Smooth muscle cell (in vitro differentiated cells): Measurements from ENCODE around the gene FUZ. TPM values are rescaled to one million over a fixed set of nuclear protein-coding genes. Genes with fewer than 3 reads are reported as not detected.

ENCODE experiments used
- DNase-seq: peaks from one replicate; lab custom pipeline; 2025; ENCODE audit not compliant: unreplicated experiment; lab: John Stamatoyannopoulos, UW
- H2AFZ ChIP-seq: fragments of 200-600 bp; sonication (generic); 2 replicates; pipeline ENCODE4 v1.6.0; 2016; ENCODE audit warnings: antibody characterized with exemption, low read depth, mild to moderate bottlenecking
- H3F3A ChIP-seq: fragments of 200-600 bp; sonication (generic); 2 replicates; pipeline ENCODE4 v1.6.0; 2017; ENCODE audit warnings: antibody characterized with exemption, low read depth
- H3K27ac ChIP-seq: fragments of 200-600 bp; sonication (generic); 2 replicates; pipeline ENCODE4 v1.5.1; 2016; ENCODE audit warnings: low read depth, mild to moderate bottlenecking
- H3K27me3 ChIP-seq: fragments of 200-600 bp; sonication (generic); 2 replicates; pipeline ENCODE4 v1.6.1; 2016; ENCODE audit warnings: low read depth, mild to moderate bottlenecking
- H3K36me3 ChIP-seq: fragments of 200-600 bp; sonication (generic); 2 replicates; pipeline ENCODE4 v1.5.1; 2016; ENCODE audit warnings: low read depth
- H3K4me1 ChIP-seq: fragments of 200-600 bp; sonication (generic); 2 replicates; pipeline ENCODE4 v1.5.1; 2016; ENCODE audit warnings: low read depth
- H3K4me2 ChIP-seq: fragments of 200-600 bp; sonication (generic); 2 replicates; pipeline ENCODE4 v1.6.0; 2016; ENCODE audit warnings: mild to moderate bottlenecking
- H3K4me3 ChIP-seq: fragments of 200-600 bp; sonication (generic); 2 replicates; pipeline ENCODE4 v1.5.1; 2016; ENCODE audit warnings: mild to moderate bottlenecking
- H3K79me2 ChIP-seq: fragments of 200-600 bp; sonication (generic); 2 replicates; pipeline ENCODE4 v1.6.0; 2016; ENCODE audit warnings: low read depth, mild to moderate bottlenecking
- H3K9ac ChIP-seq: fragments of 200-600 bp; sonication (generic); 2 replicates; pipeline ENCODE4 v1.6.0; 2016; ENCODE audit warnings: low read depth
- H3K9me3 ChIP-seq: fragments of 200-600 bp; sonication (generic); replicated peaks from 2 replicates; pipeline ENCODE4 v1.5.1; 2016; ENCODE audit warnings: low read depth
- H4K20me1 ChIP-seq: fragments of 200-600 bp; sonication (generic); 2 replicates; pipeline ENCODE4 v1.6.0; 2016; ENCODE audit warnings: low read depth
- CTCF ChIP-seq: fragments of 200-600 bp; sonication (generic); IDR thresholded peaks from 2 replicates; pipeline ENCODE4 v1.5.1; 2017; ENCODE audit warnings: borderline replicate concordance, mild to moderate bottlenecking, antibody characterized with exemption; ENCODE audit not compliant: insufficient read depth, poor library complexity, severe bottlenecking
- WGBS: methylation state at CpG from one replicate; pipeline ENCODE4 v1.1.7; 2016; ENCODE audit warnings: low lambda C conversion rate; 5-methylcytosine and 5-hydroxymethylcytosine counted together
- polyA plus RNA-seq: library from polyadenylated mRNA; unstranded; fragments of >200 nt; fragmentation: Nextera tagmentation; extraction: Ambion mirVana; gene quantifications from 2 replicates; pipeline ENCODE4 v1.2.1, GENCODE V29; 2016
- total RNA-seq: library from RNA; depleted of rRNA; stranded (reverse); fragments of >200 nt; gene quantifications from 2 replicates; pipeline ENCODE4 v1.2.3, GENCODE V29; 2014

FUZ gene
- total and polyA plus RNA-seq, 2 experiments from 2014 or later: 16.2 to 18.3 TPM

GRCh38 chr19:49831592-49831991 is 18.5 kb upstream of the FUZ start:
- TF ChIP-seq CTCF: no peak
- Histone ChIP-seq H3K9ac (no peak overlapping the region), H3K36me3 (no peaks in the 10 kb centered on the region)

GRCh38 chr19:49830766-49831165 is 17.7 kb upstream of the FUZ start:
- Histone ChIP-seq H4K20me1 (peaks cover 44% of the 10 kb centered on the region), H3K27me3 (no peaks in the 10 kb centered on the region), H3K36me3 (no peaks in the 10 kb centered on the region), H3K4me1 (no peaks in the 10 kb centered on the region), H3K4me2 (no peak overlapping the region), H3F3A (no peaks in the 10 kb centered on the region), H3K9ac (no peak overlapping the region), H2AFZ (no peak overlapping the region), H3K9me3 (no peaks in the 10 kb centered on the region), H3K4me3 (no peak overlapping the region), H3K79me2 (no peaks in the 10 kb centered on the region), H3K27ac (no peak overlapping the region)
- DNase-seq: no peak
- WGBS: 91% methylated on average over 12 of the region's 12 CpGs
- TF ChIP-seq CTCF: no peak

More at GRCh38 chr19:49831592-49831991, 18.5 kb upstream of the FUZ start:
- no peak for DNase-seq
- Histone ChIP-seq H3K4me2 (no peak overlapping the region), H3F3A (no peaks in the 10 kb centered on the region), H3K4me1 (no peaks in the 10 kb centered on the region), H3K27ac (no peak overlapping the region), H4K20me1 (peaks cover 36% of the 10 kb centered on the region), H3K9me3 (no peaks in the 10 kb centered on the region), H2AFZ (no peak overlapping the region), H3K4me3 (no peak overlapping the region), H3K79me2 (no peaks in the 10 kb centered on the region), H3K27me3 (no peaks in the 10 kb centered on the region)
- 96% methylated on average over 8 of the region's 8 CpGs for WGBS

- Histone ChIP-seq H3K27ac (no peak overlapping the region), H3K4me1 (no peaks in the 10 kb centered on the region), H3K36me3 (no peaks in the 10 kb centered on the region), H3K9me3 (no peaks in the 10 kb centered on the region), H4K20me1 (peaks cover 55% of the 10 kb centered on the region), H3K4me3 (no peak overlapping the region), H3K9ac (no peak overlapping the region), H3K4me2 (no peak overlapping the region), H3K79me2 (peaks cover 8% of the 10 kb centered on the region), H3F3A (no peaks in the 10 kb centered on the region), H3K27me3 (no peaks in the 10 kb centered on the region), H2AFZ (no peak overlapping the region)
- WGBS: 97% methylated on average over 18 of the region's 18 CpGs
- no peak for TF ChIP-seq CTCF
- DNase-seq: no peak
Observed at GRCh38 chr19:49829721-49830120, 16.6 kb upstream of the FUZ start.

GRCh38 chr19:49829200-49829599 is 16.1 kb upstream of the FUZ start:
- Histone ChIP-seq H3K79me2 (peaks cover 13% of the 10 kb centered on the region), H2AFZ (no peak overlapping the region), H3K4me1 (no peaks in the 10 kb centered on the region), H3K36me3 (no peaks in the 10 kb centered on the region), H3K4me2 (no peak overlapping the region), H3K9ac (no peak overlapping the region), H3K9me3 (no peaks in the 10 kb centered on the region), H3K4me3 (no peak overlapping the region), H3K27me3 (no peaks in the 10 kb centered on the region), H3K27ac (no peak overlapping the region), H3F3A (no peaks in the 10 kb centered on the region), H4K20me1 (peaks cover 60% of the 10 kb centered on the region)
- DNase-seq: no peak
- no peak for TF ChIP-seq CTCF
- 98% methylated on average over 8 of the region's 8 CpGs for WGBS
